Measurements from ENCODE around the gene TTC7B. TPM values are rescaled to one million over a fixed set of nuclear protein-coding genes. Genes with fewer than 3 reads are reported as not detected.

The TTC7B gene
- total and polyA plus RNA-seq, 10 of the 15 experiments (the other 5 are each of a cell fraction or from before 2014, with no cell fraction given), result under 0.01 to 1.1 (median 0.26) TPM; not detected in 2

GRCh38 chr14:90839889-90840266 is 23.6 kb upstream of the TTC7B start:
- in situ Hi-C loops (cut with MboI) (no loop called here), intact Hi-C loops (cut with micrococcal nuclease; ENCODE audit: unreplicated experiment) (no loop called here)
- FAIRE-seq, result no peak
- DNase-seq (ENCODE audit: low read depth, low spot score), result no peak
- Histone ChIP-seq H3K9ac (ENCODE audit: control insufficient read depth, insufficient read depth, low read length) (no peak overlapping the region), H3K9me3 (replicated peaks; ENCODE audit: control insufficient read depth, insufficient read depth, low read length) (no peaks in the 10 kb centered on the region; the same call in 2 of the 3 replicates), H3K27me3 (replicated peaks in 1 of 2; ENCODE audit: control insufficient read depth in 2 of 2, insufficient read depth in 2 of 2, low read length in 1 of 2) (no peaks in the 10 kb centered on the region), H3K79me2 (ENCODE audit: control insufficient read depth, insufficient read depth, low read length) (no peaks in the 10 kb centered on the region), H3K4me2 (ENCODE audit: control insufficient read depth, insufficient read depth) (no peak overlapping the region), H3K36me3 (ENCODE audit: control insufficient read depth in 2 of 2, insufficient read depth in 2 of 2, low read length in 1 of 2) (no peaks in the 10 kb centered on the region), H3K4me1 (ENCODE audit: control insufficient read depth, insufficient read depth, low read length) (no peaks in the 10 kb centered on the region), H3K27ac (ENCODE audit: control insufficient read depth, insufficient read depth) (no peak overlapping the region), H4K20me1 (ENCODE audit: control insufficient read depth, insufficient read depth) (no peaks in the 10 kb centered on the region), H3K4me3 (no peak overlapping the region), H2AFZ (ENCODE audit: control insufficient read depth, low read depth, low read length) (no peak overlapping the region)
- no TSS peak for BruUV-seq (replicated peaks)
- CTCF ChIA-PET, result no interaction called here
- no peak for ATAC-seq
- RAD21 ChIA-PET (ENCODE audit: unreplicated experiment), result no interaction called here
- WGBS (ENCODE audit: insufficient coverage, insufficient replicate concordance, low lambda C conversion rate, missing lambda C conversion rate), result 55% methylated on average over 3 of the region's 3 CpGs
- POLR2A ChIA-PET, result no interaction called here
- TF ChIP-seq STAT3 (IDR thresholded peaks at IDR 0.05; ENCODE audit: low read depth, low read length) (no peak), HDAC6 (IDR thresholded peaks at IDR 0.05; ENCODE audit: unreplicated experiment) (no peak), SIX5 (IDR thresholded peaks at IDR 0.05; ENCODE audit: low read depth, low read length, severe bottlenecking) (no peak), FOXM1 (IDR thresholded peaks at IDR 0.05; ENCODE audit: low read depth, low read length) (no peak), SRF (IDR thresholded peaks at IDR 0.05; ENCODE audit: low read depth in 2 of 2, low read length in 2 of 2) (no peak), ZNF217 (IDR thresholded peaks at IDR 0.05) (no peak)
- TF ChIP-seq, protein P1, sequence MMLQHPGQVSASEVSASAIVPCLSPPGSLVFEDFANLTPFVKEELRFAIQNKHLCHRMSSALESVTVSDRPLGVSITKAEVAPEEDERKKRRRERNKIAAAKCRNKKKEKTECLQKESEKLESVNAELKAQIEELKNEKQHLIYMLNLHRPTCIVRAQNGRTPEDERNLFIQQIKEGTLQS (IDR thresholded peaks at IDR 0.05; ENCODE audit: borderline replicate concordance, extremely low read depth, low read depth, low read length), result no peak
- SMC1A ChIA-PET (ENCODE audit: uncharacterized antibody, unreplicated experiment), result interaction anchor here (1.2 kb wide), 1 partner anchor 19 kb away, joined by 3 read pairs; no protein-coding TSS in a partner anchor
